Fibroblast of lung (primary cell): Measurements from ENCODE around the gene DAND5.

ENCODE experiments used
- EZH2 ChIP-seq: IDR thresholded peaks from 2 replicates; pipeline ENCODE4 v1.5.1; 2012; ENCODE audit warnings: low read length, control low read depth, mild to moderate bottlenecking; ENCODE audit errors: missing control alignments
- TF ChIP-seq, protein P1 (sequence below), 2 donors: IDR thresholded peaks in 1 of 2; conservative IDR thresholded peaks in 1 of 2; 1 replicate in 1 of 2; 2 replicates in 1 of 2; pipeline ENCODE4 v1.5.1; 2011 to 2012; ENCODE audit warnings: low read length in 2 of 2, control low read depth in 1 of 2, inconsistent platforms in 1 of 2, low read depth in 1 of 2, mild to moderate bottlenecking in 1 of 2

GRCh38 chr19:12984683-12985048, 15.3 kb downstream of the DAND5 start:
- TF ChIP-seq, protein P1, sequence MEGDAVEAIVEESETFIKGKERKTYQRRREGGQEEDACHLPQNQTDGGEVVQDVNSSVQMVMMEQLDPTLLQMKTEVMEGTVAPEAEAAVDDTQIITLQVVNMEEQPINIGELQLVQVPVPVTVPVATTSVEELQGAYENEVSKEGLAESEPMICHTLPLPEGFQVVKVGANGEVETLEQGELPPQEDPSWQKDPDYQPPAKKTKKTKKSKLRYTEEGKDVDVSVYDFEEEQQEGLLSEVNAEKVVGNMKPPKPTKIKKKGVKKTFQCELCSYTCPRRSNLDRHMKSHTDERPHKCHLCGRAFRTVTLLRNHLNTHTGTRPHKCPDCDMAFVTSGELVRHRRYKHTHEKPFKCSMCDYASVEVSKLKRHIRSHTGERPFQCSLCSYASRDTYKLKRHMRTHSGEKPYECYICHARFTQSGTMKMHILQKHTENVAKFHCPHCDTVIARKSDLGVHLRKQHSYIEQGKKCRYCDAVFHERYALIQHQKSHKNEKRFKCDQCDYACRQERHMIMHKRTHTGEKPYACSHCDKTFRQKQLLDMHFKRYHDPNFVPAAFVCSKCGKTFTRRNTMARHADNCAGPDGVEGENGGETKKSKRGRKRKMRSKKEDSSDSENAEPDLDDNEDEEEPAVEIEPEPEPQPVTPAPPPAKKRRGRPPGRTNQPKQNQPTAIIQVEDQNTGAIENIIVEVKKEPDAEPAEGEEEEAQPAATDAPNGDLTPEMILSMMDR (conservative IDR thresholded peaks at IDR 0.05 in 1 of 2, IDR thresholded peaks at IDR 0.05 in 1 of 2; ENCODE audit: low read depth in 1 of 2, low read length in 2 of 2), result no peak
- TF ChIP-seq EZH2, result no peak
